Astrocyte (in vitro differentiated cells and primary cell): ENCODE results near the gene KCTD11.

Experiments
- CTCF ChIP-seq: IDR thresholded peaks from 2 replicates; pipeline ENCODE4 v1.5.1; 2011; ENCODE audit warnings: low read depth, mild to moderate bottlenecking, inconsistent platforms, low read length, moderate library complexity; ENCODE audit not compliant: insufficient read depth
- EZH2 ChIP-seq: IDR thresholded peaks from 2 replicates; pipeline ENCODE4 v1.6.1; 2012; ENCODE audit warnings: mild to moderate bottlenecking, low read length, inconsistent platforms; ENCODE audit not compliant: insufficient read depth

- TF ChIP-seq EZH2 (no peak), CTCF (no peak)
Observed at GRCh38 chr17:7383371-7383741, 31.4 kb downstream of the KCTD11 start.
